ENCODE measurements around the gene KNOP1.

- TF ChIP-seq CTCF (IDR thresholded peaks at IDR 0.05 in 8 of 11, conservative IDR thresholded peaks at IDR 0.05 in 3 of 11) (no peak), POLR2A (IDR thresholded peaks at IDR 0.05) (no peak)
Measured at GRCh38 chr16:19674485-19674884, 43.5 kb downstream of the KNOP1 start.
